ENCODE results near the gene GMCL1.

DNA sequence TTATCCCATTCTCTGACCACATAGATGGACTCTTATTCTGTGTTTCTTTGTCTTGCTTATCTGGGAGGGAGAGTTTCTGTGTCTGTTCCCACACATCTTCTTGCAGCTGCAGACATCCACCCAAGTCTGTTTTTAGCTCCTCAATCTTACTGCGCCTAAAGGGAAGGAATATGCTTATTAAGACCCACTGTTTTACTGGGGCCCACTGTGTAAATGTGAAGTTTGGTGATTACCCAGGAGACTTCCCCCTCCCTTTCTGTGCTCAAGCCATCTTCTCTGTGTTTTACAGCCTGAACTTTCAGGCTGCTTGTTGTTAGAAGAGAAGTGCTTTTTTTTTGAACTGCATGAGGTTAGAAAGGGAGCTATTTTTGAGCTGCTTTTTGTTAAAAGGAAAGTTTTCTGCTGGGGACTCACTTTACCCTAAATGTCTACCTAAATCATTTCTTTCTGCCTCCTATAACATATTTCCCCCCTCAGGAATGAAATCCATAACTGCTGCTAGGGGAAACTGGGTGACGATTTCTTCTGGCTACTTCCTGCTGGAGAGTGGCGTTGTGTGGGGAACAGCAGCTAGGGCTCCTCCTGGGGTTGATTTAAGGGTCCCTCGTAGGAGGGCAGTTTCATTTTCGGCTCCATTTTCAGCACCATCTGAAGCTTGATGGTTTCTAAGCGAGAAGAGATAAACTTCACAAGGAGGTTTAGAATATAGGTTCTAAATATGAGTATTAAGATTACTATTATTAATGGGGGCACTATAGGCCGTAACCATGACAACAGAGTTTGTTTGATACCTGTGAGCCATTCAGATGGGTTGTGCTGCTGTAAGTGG, 39.5 kb upstream of the GMCL1 start:
- TF ChIP-seq EZH2 (IDR thresholded peaks at IDR 0.05) (no peak), FOXP2 (optimal IDR thresholded peaks at IDR 0.05; ENCODE audit: control extremely low read depth, extremely low read length, insufficient read depth) (no peak)
